Peyer's patch (tissue), 4 donors: ENCODE measurements around the gene PRICKLE3. TPM values are rescaled to one million over a fixed set of nuclear protein-coding genes. Genes with fewer than 3 reads are reported as not detected.

Experiments used
- DNase-seq, 3 donors: peaks; one replicate each; pipeline ENCODE4 v3.0.0-alpha.2; 2017 to 2019
- H3K27ac ChIP-seq, 4 donors: fragments of 200-600 bp; sonication (generic); one replicate each; pipeline ENCODE4 v1.5.1; 2016 to 2019
- H3K27me3 ChIP-seq, 2 donors: fragments of 200-600 bp; sonication (generic); one replicate each; pipeline ENCODE4 v1.5.1; 2019
- H3K36me3 ChIP-seq, 3 donors: fragments of 200-600 bp; sonication (generic); one replicate each; pipeline ENCODE4 v1.5.1; 2016 to 2019
- H3K4me1 ChIP-seq, 4 donors: fragments of 200-600 bp; sonication (generic); one replicate each; pipeline ENCODE4 v1.5.1; 2016 to 2019
- H3K4me3 ChIP-seq, 4 donors: fragments of 200-600 bp; sonication (generic); 1 replicate in 3 of 4; 2 replicates in 1 of 4; pipeline ENCODE4 v1.5.1; 2016 to 2019; ENCODE audit warnings: mild to moderate bottlenecking in 1 of 4
- H3K9me3 ChIP-seq, 4 donors: fragments of 200-600 bp; sonication (generic); one replicate each; pipeline ENCODE4 v1.5.1; 2016 to 2019; ENCODE audit warnings: mild to moderate bottlenecking in 1 of 4
- POLR2A ChIP-seq, 2 donors: fragments of 450-650 bp; IDR thresholded peaks; one replicate each; pipeline ENCODE4 v1.5.1; 2017; ENCODE audit warnings: antibody characterized with exemption in 2 of 2, mild to moderate bottlenecking in 2 of 2, moderate library complexity in 2 of 2
- total RNA-seq, 4 donors: library from RNA; depleted of rRNA; stranded (reverse); fragments of >200 nt; gene quantifications; one replicate each; pipeline ENCODE4 v1.1.0, GENCODE V29; 2016
- TF ChIP-seq, protein P1 (sequence below), 6 experiments: fragments of 450-650 bp in 4 of 6; fragments of 200-600 bp in 2 of 6; sonication (generic) in 1 of 6; IDR thresholded peaks; one replicate each; pipeline ENCODE4 v1.5.1; 2017 to 2019; ENCODE audit warnings: antibody characterized with exemption in 6 of 6, mild to moderate bottlenecking in 3 of 6, moderate library complexity in 1 of 6

PRICKLE3 gene
- total RNA-seq, 4 donors from 2014 or later, result 22.5 to 47.0 (median 26.8) TPM

DNA sequence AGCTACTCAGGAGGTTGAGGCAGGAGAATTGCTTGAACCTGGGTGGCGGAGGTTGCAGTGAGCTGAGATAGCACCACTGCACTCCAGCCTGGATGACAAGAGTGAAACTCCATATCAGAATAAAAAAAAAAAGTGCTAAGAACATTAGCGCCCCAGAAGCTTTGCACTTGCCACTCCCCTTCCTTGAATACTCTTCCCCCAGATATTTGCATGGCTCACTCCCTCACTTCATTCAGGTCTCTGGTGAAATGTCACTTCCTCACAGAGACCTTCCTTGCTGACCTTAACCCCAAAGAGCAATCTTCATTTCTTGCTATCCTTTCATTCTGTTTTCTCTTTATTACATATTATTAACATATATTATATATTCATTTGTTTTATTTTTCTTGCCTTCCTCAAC, 35.7 kb upstream of the PRICKLE3 start:
- no peaks in the 10 kb centered on the region for H3K9me3 ChIP-seq

DNA sequence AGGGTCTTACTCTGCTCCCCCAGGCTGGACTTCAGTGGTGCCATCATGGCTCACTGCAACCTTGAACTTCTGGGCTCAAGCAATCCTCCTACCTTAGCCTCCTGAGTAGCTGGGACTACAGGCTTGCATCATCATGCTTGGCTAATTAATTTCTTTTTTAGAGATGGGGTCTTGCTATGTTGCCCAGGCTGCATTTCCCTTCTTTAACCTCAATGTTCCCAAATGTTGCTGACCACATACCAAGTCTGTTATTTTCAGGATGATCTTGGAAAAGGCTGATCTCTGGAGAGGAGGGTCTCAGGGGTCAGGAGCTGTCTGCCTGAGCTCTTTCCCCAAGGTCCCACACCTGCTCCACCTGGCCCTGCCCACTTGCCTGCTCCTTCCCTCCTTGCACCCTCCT, 33.9 kb upstream of the PRICKLE3 start:
- Histone ChIP-seq H3K27me3 (no peaks in the 10 kb centered on the region), H3K27ac (no peak overlapping the region), H3K9me3 (no peaks in the 10 kb centered on the region), H3K36me3 (no peaks in the 10 kb centered on the region), H3K4me1 (no peaks in the 10 kb centered on the region), H3K4me3 (no peak overlapping the region)
- TF ChIP-seq, protein P1, sequence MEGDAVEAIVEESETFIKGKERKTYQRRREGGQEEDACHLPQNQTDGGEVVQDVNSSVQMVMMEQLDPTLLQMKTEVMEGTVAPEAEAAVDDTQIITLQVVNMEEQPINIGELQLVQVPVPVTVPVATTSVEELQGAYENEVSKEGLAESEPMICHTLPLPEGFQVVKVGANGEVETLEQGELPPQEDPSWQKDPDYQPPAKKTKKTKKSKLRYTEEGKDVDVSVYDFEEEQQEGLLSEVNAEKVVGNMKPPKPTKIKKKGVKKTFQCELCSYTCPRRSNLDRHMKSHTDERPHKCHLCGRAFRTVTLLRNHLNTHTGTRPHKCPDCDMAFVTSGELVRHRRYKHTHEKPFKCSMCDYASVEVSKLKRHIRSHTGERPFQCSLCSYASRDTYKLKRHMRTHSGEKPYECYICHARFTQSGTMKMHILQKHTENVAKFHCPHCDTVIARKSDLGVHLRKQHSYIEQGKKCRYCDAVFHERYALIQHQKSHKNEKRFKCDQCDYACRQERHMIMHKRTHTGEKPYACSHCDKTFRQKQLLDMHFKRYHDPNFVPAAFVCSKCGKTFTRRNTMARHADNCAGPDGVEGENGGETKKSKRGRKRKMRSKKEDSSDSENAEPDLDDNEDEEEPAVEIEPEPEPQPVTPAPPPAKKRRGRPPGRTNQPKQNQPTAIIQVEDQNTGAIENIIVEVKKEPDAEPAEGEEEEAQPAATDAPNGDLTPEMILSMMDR (IDR thresholded peaks at IDR 0.05), result no peak
- TF ChIP-seq POLR2A (IDR thresholded peaks at IDR 0.05), result no peak
- no peak for DNase-seq

More for the DNA sequence above, 35.7 kb upstream of the PRICKLE3 start:
- TF ChIP-seq POLR2A (IDR thresholded peaks at IDR 0.05), result no peak
- TF ChIP-seq, protein P1 (IDR thresholded peaks at IDR 0.05), result no peak
- H3K4me1 ChIP-seq, result no peaks in the 10 kb centered on the region
- H3K27me3 ChIP-seq, result no peaks in the 10 kb centered on the region
- no peaks in the 10 kb centered on the region for H3K36me3 ChIP-seq
- H3K4me3 ChIP-seq, result no peak overlapping the region
- H3K27ac ChIP-seq, result no peak overlapping the region
- DNase-seq, result no peak

DNA sequence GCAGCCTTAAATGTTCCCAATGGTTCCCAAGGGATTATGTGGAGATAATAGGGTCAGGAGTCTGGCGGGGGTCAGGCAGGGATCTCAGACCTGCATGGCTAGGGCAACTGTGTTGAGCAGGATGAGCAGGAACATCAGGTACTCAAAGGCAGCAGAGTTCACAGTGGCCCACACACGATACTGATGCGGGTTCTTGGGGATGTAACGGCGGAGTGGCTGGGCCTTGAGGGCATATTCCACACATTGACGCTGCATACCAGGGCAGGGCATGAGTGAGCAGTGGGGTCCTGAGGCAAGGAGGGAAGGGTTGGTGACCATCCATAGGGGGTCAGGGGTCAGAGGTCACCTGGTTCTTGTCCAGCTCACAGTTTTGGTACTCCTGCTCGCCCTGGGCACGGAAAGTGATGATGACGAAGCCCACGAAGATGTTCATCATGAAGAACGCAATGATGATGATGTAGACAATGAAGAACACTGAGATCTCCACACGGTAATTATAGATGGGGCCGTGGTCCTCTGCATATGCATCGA, 28.9 kb upstream of the PRICKLE3 start:
- H3K4me1 ChIP-seq, result no peaks in the 10 kb centered on the region
- no peak for DNase-seq
- no peaks in the 10 kb centered on the region for H3K27me3 ChIP-seq
- H3K9me3 ChIP-seq, result no peaks in the 10 kb centered on the region
- no peak for TF ChIP-seq POLR2A (IDR thresholded peaks at IDR 0.05)
- TF ChIP-seq, protein P1 (IDR thresholded peaks at IDR 0.05), result no peak
- H3K36me3 ChIP-seq, result no peaks in the 10 kb centered on the region
- H3K27ac ChIP-seq, result no peak overlapping the region
- H3K4me3 ChIP-seq, result no peak overlapping the region

DNA sequence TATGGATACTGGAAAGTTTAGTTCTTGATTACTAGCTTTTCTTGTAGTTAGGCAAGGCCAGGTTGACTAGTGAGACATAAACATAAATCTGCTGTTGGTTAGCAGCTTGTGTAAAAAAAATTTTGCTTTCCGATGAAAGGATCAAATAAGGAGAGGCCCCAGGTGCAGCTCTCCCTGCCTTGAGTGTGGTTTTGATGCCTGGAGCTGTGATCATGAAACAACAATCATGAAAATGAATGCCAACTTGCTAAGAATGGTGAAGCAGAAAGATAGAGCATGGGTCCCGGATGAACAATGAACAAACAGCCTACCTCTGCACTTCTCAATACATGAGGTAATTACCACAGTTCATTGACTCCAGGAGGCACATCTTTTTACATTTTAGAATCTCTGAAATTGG, 28.2 kb upstream of the PRICKLE3 start:
- no peak for DNase-seq
- no peaks in the 10 kb centered on the region for H3K27me3 ChIP-seq

DNA sequence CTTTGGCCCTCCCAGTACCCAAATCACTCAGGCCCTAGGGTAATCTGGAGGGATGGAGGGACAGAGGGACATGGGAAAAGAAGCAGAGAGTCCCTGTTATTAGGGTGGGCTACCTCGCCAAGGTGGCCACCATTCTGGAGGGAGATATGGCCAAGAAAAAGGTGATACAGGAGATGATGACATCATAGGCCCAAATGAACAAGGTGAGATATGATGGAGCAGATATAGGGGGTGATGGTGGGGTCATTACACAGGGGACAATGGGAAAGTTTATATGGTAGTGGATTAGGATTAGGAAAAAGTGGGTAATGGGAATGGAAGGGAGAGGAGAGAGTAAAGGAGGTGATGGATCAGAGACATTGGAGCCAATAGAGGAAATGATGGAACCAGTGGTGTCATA, 26.7 kb upstream of the PRICKLE3 start:
- DNase-seq, result no peak
- no peak overlapping the region for H3K27ac ChIP-seq
- no peaks in the 10 kb centered on the region for H3K36me3 ChIP-seq
- no peaks in the 10 kb centered on the region for H3K4me1 ChIP-seq
- no peaks in the 10 kb centered on the region for H3K27me3 ChIP-seq
- TF ChIP-seq POLR2A (IDR thresholded peaks at IDR 0.05), result no peak
- TF ChIP-seq, protein P1 (IDR thresholded peaks at IDR 0.05), result no peak
- H3K4me3 ChIP-seq, result no peak overlapping the region
- H3K9me3 ChIP-seq, result no peaks in the 10 kb centered on the region

More for the DNA sequence above, 28.2 kb upstream of the PRICKLE3 start:
- TF ChIP-seq POLR2A (IDR thresholded peaks at IDR 0.05), result no peak
- TF ChIP-seq, protein P1 (IDR thresholded peaks at IDR 0.05), result no peak
- H3K4me1 ChIP-seq, result no peaks in the 10 kb centered on the region
- no peaks in the 10 kb centered on the region for H3K36me3 ChIP-seq
- H3K4me3 ChIP-seq, result no peak overlapping the region
- no peak overlapping the region for H3K27ac ChIP-seq
- H3K9me3 ChIP-seq, result no peaks in the 10 kb centered on the region

DNA sequence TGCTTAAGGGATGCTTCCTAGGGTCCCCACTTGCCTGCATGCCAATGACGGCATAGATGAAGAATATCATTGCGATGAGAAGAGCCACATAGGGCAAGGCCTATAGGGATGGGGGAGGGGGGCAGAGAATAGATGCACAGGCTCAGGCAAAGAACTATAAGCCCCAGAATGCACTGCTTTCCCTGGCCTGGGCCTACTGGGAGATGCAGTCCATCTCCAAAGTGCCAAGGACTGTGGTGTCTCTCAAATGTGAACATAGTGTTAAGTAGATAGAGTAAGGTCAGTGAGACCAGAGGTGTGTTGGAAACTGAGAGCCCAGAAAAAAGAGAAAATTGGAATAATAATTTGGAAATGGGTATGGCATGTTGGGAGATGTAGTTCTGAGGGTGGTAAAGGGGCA, 26.0 kb upstream of the PRICKLE3 start:
- no peak for DNase-seq
- H3K4me1 ChIP-seq, result no peaks in the 10 kb centered on the region
- no peak overlapping the region for H3K4me3 ChIP-seq
- no peaks in the 10 kb centered on the region for H3K9me3 ChIP-seq
- no peak overlapping the region for H3K27ac ChIP-seq
- no peaks in the 10 kb centered on the region for H3K27me3 ChIP-seq
- H3K36me3 ChIP-seq, result no peaks in the 10 kb centered on the region
- TF ChIP-seq, protein P1 (IDR thresholded peaks at IDR 0.05), result no peak
- no peak for TF ChIP-seq POLR2A (IDR thresholded peaks at IDR 0.05)
